Superior temporal gyrus (tissue), 1 donor: ENCODE data around the gene TTLL8.
A peak's percentile ranks its signal among the peaks of the same experiment; 100 is the strongest.

Experiments
- DNase-seq: peaks from one replicate; pipeline ENCODE4 v3.0.0-alpha.2; 2016; ENCODE audit errors: extremely low spot score

TTLL8 gene

DNA sequence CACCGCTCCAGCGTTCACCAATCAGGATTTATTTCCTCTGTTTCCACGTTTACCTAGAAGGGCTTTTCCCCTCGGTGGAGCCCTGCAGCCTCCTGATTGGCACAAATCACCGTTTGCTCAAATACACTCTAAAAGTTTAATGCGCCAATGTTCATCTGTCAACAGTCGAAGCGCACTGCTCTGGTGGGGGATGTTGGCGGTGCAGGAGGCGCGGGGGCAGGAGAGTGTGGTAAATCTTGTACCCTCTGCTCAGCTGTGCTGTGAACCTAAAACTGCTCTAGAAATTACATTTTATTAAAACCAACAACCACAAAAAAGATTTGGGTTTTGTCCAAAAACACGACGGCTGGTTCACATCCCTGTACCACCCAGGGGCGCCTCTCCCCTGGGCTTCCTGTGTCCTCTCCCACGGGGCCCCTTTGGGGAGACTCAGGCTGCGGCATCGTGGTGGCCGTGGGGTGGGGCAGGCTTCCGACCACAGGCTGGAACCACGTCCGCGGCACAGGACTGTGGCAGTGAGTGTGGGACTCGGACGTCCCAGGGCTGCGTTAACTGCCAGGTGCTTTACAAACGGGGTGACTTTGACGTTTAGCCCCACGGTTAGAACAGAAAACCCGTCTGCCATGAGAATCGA, 13.5 kb downstream of the TTLL8 start:
- no peak for DNase-seq

- no peak for DNase-seq
Observed at GRCh38 chr22:50041361-50042065, 16.6 kb downstream of the TTLL8 start.

- no peak for DNase-seq
Observed at GRCh38 chr22:50040717-50041116, 17.4 kb downstream of the TTLL8 start.

GRCh38 chr22:50039669-50040443, 18.2 kb downstream of the TTLL8 start:
- no peak for DNase-seq

GRCh38 chr22:50035976-50036724, 21.9 kb downstream of the TTLL8 start:
- DNase-seq, result no peak

- DNase-seq, result no peak
Observed at GRCh38 chr22:50035131-50035881, 22.8 kb downstream of the TTLL8 start.

DNA sequence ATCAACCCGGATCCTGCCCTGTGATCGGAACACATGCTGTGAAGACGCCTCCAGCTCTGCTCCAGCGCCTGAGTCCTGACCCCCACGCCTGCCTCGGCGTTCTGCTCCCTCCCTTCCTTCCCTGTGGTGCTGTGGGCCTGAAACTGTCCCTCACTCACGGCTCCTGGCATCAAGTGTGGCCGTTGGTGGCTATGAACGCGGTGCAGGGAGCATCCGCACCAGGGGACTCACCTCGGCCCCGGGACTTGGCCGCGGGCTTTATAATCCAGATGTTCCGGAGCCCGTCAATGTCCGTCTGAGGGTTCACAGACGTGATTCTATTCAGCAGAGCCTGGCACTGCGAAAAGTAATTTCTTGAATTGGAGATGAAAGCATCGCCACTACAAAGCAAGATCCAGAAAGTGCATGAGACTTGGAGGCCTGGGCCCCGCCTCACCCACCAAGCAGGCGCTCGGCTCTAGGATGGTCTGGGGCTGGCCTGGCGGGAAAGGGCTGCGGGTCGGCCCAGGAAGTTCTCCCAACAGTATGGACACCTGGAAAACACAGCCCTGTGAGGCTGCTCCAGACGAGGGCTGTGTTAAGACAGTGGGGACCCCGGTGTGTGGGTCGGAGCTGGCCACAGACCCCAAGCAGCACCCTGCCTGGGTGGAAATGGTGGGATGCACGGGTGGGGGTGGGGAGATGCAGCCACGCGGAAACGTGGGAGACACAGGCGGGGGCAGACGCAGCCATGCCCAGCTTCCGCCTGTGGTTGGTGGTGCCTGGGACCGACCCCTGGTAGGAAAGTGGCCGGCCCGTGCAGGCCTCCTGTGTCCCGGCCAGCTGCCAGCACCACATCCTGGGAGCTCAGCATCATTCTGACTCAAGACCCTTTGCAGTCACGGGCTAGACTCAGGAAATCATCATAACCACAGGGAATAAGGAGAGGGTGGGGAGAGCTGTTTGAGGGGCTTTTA, 23.7 kb downstream of the TTLL8 start:
- DNase-seq, result no peak

- DNase-seq, result no peak
Observed at GRCh38 chr22:50032941-50033601, 25.0 kb downstream of the TTLL8 start.

DNA sequence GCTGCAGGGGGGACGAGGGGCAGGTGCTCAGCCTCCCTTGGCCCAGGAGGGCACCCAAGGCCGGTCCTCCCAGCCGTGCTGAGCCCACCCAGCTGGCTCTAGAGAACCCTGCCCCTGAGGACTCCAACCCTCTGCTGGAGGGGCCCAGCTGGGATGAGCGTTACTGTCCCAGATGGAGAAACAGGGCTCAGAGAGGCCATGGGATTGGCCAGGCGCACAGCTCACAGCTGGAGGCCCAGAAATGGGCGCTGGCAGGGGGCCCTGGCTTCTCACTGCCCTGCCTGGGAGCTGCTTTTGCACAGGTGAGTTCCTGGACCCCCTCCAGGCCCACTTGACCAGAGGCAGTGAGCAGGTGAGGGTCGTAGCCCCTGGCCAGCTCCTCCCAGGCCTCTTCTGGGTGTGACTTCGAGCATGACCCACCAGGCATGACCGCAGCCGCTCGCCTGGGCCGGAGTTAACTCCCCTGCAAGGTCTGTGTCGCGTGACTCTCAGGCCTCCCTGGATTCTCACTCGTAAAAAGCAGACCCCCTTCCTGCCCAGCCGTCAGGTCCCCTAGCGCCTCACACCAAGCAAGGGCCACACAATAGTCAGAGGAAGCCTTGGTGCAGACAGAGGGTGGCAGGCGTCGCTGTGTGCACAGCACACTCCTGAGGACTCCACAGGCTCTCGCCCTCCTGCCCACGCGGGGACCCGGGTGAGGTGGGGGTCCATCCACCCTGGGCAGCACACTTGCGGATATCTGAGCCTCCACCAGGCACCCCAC, 25.8 kb downstream of the TTLL8 start:
- no peak for DNase-seq

- DNase-seq, result no peak
Observed at GRCh38 chr22:50031189-50032091, 26.7 kb downstream of the TTLL8 start.

GRCh38 chr22:50030297-50031188, 27.6 kb downstream of the TTLL8 start:
- DNase-seq, result peak; percentile 58

DNA sequence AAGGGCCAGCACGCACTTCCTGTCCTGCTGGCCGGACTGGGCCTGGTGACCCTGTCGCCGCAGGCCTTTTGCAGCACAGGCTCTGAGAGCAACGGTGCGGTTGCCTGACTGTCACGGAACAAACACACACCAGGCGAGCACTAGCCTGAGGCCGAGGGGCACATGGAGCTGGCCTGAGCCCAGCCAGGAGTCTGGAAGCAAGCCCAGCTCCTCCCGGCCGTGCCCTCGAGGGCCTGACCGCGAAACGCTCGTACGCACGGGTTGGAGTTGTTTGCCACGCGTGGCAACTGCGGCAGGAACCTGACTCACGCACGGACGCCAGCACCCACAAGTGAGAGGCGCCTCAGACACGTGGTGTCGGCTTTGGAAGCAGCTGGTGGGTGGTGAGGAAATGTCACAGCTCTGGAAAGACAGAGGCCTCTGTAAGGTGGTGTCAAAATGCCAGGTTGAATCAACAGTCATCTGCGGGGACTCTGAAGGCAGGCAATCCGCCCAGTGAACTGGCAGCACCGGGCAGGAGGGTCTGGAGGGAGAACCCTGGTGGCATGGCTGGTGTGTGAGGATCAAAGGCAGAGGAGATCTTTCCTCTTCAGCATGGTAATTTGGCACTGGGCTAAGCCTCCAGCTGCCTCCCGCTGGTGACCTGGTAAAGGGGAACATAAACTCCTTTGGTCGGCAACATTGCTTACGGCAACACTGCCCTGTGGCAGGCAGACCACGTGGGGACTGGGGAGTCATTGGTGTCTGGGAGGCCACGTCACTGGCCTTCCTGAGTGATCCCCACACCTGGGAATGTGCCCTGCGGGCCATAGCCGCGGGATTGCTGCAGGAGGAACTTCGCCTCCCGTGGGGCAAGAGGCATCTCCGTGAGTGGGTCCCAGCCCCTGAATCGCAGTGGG, 30.2 kb downstream of the TTLL8 start:
- no peak for DNase-seq

GRCh38 chr22:50025993-50026392, 32.1 kb downstream of the TTLL8 start:
- no peak for DNase-seq

DNA sequence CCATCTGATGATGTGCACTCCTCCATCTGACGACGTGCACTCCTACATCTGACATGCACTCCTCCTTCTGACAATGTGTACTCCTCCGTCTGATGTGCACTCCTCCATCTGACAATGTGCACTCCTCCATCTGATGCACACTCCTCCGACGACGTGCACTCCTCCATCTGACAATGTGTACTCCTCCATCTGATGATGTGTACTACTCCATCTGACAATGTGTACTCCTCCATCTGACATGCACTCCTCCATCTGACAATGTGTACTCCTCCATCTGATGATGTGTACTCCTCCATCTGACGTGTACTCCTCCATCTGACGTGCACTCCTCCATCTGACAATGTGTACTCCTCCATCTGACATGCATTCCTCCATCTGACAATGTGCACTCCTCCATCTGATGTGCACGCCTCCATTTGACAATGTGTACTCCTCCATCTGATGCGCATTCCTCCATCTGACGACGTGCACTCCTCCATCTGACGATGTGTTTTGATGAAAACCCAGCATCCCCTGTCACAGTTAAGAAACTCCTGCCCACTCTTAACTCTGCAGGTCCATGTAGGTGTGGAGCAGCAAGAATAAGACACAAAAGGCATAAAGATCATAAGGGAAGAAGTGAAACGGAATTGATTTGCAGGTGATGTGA, 35.8 kb downstream of the TTLL8 start:
- DNase-seq, result no peak

- no peak for DNase-seq
Observed at GRCh38 chr22:50020606-50021005, 37.5 kb downstream of the TTLL8 start.
